Measurements from ENCODE around the gene SLC39A11. TPM values are rescaled to one million over a fixed set of nuclear protein-coding genes. Genes with fewer than 3 reads are reported as not detected.

Gene SLC39A11
- total RNA-seq, 1 donor from 2014 or later, result 5.5 TPM

- TF ChIP-seq EZH2phosphoT487 (IDR thresholded peaks at IDR 0.05), result no peak
- no peak for TF ChIP-seq CTCF (IDR thresholded peaks at IDR 0.05)
- no peak for TF ChIP-seq EZH2 (IDR thresholded peaks at IDR 0.05)
- Histone ChIP-seq H3K27me3 (no peaks in the 10 kb centered on the region), H2AFZ (replicated peaks) (no peak overlapping the region), H3K4me1 (peaks cover 18% of the 10 kb centered on the region), H4K20me1 (ENCODE audit: low read depth) (no peaks in the 10 kb centered on the region), H3K4me2 (no peak overlapping the region), H3F3A (ENCODE audit: low read depth) (no peaks in the 10 kb centered on the region), H3K4me3 (no peak overlapping the region), H3K9ac (no peak overlapping the region), H3K9me3 (ENCODE audit: low read depth) (no peaks in the 10 kb centered on the region), H3K27ac (no peak overlapping the region), H3K36me3 (no peaks in the 10 kb centered on the region), H3K79me2 (ENCODE audit: low read depth) (no peaks in the 10 kb centered on the region)
- H3K4me3 Mint-ChIP-seq, result no peak overlapping the region
- peaks cover 4% of the 10 kb centered on the region for H3K27me3 Mint-ChIP-seq (ENCODE audit: insufficient read depth, low read depth)
- H3K9me3 Mint-ChIP-seq, result no peaks in the 10 kb centered on the region
- DNase-seq (ENCODE audit: low spot score), result no peak
- H3K36me3 Mint-ChIP-seq, result no peaks in the 10 kb centered on the region
- peak overlapping the region; percentile 21 for H3K27ac Mint-ChIP-seq
- peaks cover 20% of the 10 kb centered on the region for H3K4me1 Mint-ChIP-seq
Measured at GRCh38 chr17:73030501-73030921, 62.0 kb downstream of the SLC39A11 start.

GRCh38 chr17:73029991-73030390 lies 62.5 kb downstream of the SLC39A11 start:
- TF ChIP-seq CTCF (IDR thresholded peaks at IDR 0.05), result no peak
- TF ChIP-seq EZH2phosphoT487 (IDR thresholded peaks at IDR 0.05), result no peak
- no peak for TF ChIP-seq EZH2 (IDR thresholded peaks at IDR 0.05)
- H4K20me1 ChIP-seq (ENCODE audit: low read depth), result no peaks in the 10 kb centered on the region
- no peak overlapping the region for H3K27ac Mint-ChIP-seq
- no peaks in the 10 kb centered on the region for H3K36me3 ChIP-seq
- no peaks in the 10 kb centered on the region for H3K9me3 ChIP-seq (ENCODE audit: low read depth)
- H3K9me3 Mint-ChIP-seq, result no peaks in the 10 kb centered on the region
- H3K4me3 ChIP-seq, result no peak overlapping the region
- no peaks in the 10 kb centered on the region for H3K36me3 Mint-ChIP-seq
- H3K4me1 Mint-ChIP-seq, result peaks cover 20% of the 10 kb centered on the region
- H3K9ac ChIP-seq, result no peak overlapping the region
- H3K27ac ChIP-seq, result no peak overlapping the region
- H3F3A ChIP-seq (ENCODE audit: low read depth), result no peaks in the 10 kb centered on the region
- peaks cover 4% of the 10 kb centered on the region for H3K27me3 Mint-ChIP-seq (ENCODE audit: insufficient read depth, low read depth)
- H3K4me1 ChIP-seq, result peaks cover 18% of the 10 kb centered on the region
- no peak overlapping the region for H2AFZ ChIP-seq (replicated peaks)
- H3K4me3 Mint-ChIP-seq, result no peak overlapping the region
- H3K4me2 ChIP-seq, result no peak overlapping the region
- DNase-seq (ENCODE audit: low spot score), result peak; percentile 53
- H3K27me3 ChIP-seq, result no peaks in the 10 kb centered on the region
- no peaks in the 10 kb centered on the region for H3K79me2 ChIP-seq (ENCODE audit: low read depth)

- H3K79me2 ChIP-seq (ENCODE audit: low read depth), result no peaks in the 10 kb centered on the region
- H3K4me3 ChIP-seq, result no peak overlapping the region
- H3K9me3 Mint-ChIP-seq, result no peaks in the 10 kb centered on the region
- H3F3A ChIP-seq (ENCODE audit: low read depth), result no peaks in the 10 kb centered on the region
- no peak overlapping the region for H3K27ac ChIP-seq
- H3K4me1 ChIP-seq, result peaks cover 16% of the 10 kb centered on the region
- no peak overlapping the region for H3K4me2 ChIP-seq
- no peak overlapping the region for H3K9ac ChIP-seq
- TF ChIP-seq EZH2phosphoT487 (IDR thresholded peaks at IDR 0.05) (no peak), CTCF (IDR thresholded peaks at IDR 0.05) (no peak), EZH2 (IDR thresholded peaks at IDR 0.05) (no peak)
- no peak overlapping the region for H3K4me3 Mint-ChIP-seq
- H2AFZ ChIP-seq (replicated peaks), result no peak overlapping the region
- H3K27me3 ChIP-seq, result no peaks in the 10 kb centered on the region
- H3K9me3 ChIP-seq (ENCODE audit: low read depth), result no peaks in the 10 kb centered on the region
- H3K36me3 Mint-ChIP-seq, result no peaks in the 10 kb centered on the region
- H3K27me3 Mint-ChIP-seq (ENCODE audit: insufficient read depth, low read depth), result peaks cover 2% of the 10 kb centered on the region
- H3K4me1 Mint-ChIP-seq, result peaks cover 20% of the 10 kb centered on the region
- no peak overlapping the region for H3K27ac Mint-ChIP-seq
- H3K36me3 ChIP-seq, result no peaks in the 10 kb centered on the region
- H4K20me1 ChIP-seq (ENCODE audit: low read depth), result no peaks in the 10 kb centered on the region
- DNase-seq (ENCODE audit: low spot score), result no peak
Measured at GRCh38 chr17:73029021-73029420, 63.5 kb downstream of the SLC39A11 start.
